ENCODE results near the gene ERP27.

The ERP27 gene

GRCh38 chr12:14900521-14901227 lies 37.7 kb downstream of the ERP27 start:
- no peak for DNase-seq

- no peak for DNase-seq
Observed at GRCh38 chr12:14896521-14897169, 41.7 kb downstream of the ERP27 start.

- no peak for DNase-seq
Observed at GRCh38 chr12:14893506-14894250, 44.7 kb downstream of the ERP27 start.

- DNase-seq = no peak
Observed at GRCh38 chr12:14892726-14893505, 45.4 kb downstream of the ERP27 start.

GRCh38 chr12:14890701-14891100 lies 47.6 kb downstream of the ERP27 start:
- DNase-seq = no peak

- DNase-seq = no peak
Observed at GRCh38 chr12:14886271-14886670, 52.1 kb downstream of the ERP27 start.

- DNase-seq = no peak
Observed at GRCh38 chr12:14885718-14886221, 52.6 kb downstream of the ERP27 start, which contains the start of gene MGP. Gene MGP (minus strand): TSS chr12:14885854. CDS start chr12:14885791, 63 bp downstream.

GRCh38 chr12:14884458-14884878 lies 53.9 kb downstream of the ERP27 start:
- no peak for DNase-seq

GRCh38 chr12:14883686-14884085 lies 54.7 kb downstream of the ERP27 start:
- no peak for DNase-seq

- DNase-seq = no peak
Observed at GRCh38 chr12:14880890-14881453, 57.4 kb downstream of the ERP27 start.

- no peak for DNase-seq
Observed at GRCh38 chr12:14879222-14879933, 59.0 kb downstream of the ERP27 start.

- DNase-seq = no peak
Observed at GRCh38 chr12:14878488-14878887, 59.8 kb downstream of the ERP27 start.

- DNase-seq = no peak
Observed at GRCh38 chr12:14876833-14877232, 61.5 kb downstream of the ERP27 start.

GRCh38 chr12:14874882-14875281 lies 63.5 kb downstream of the ERP27 start:
- DNase-seq = no peak

- no peak for DNase-seq
Observed at GRCh38 chr12:14873440-14874185, 64.7 kb downstream of the ERP27 start.

GRCh38 chr12:14871886-14872285 lies 66.5 kb downstream of the ERP27 start:
- DNase-seq = no peak

- DNase-seq = no peak
Observed at GRCh38 chr12:14871247-14871646, 67.1 kb downstream of the ERP27 start.

GRCh38 chr12:14868916-14869506 lies 69.3 kb downstream of the ERP27 start:
- DNase-seq = no peak

Data from NCI-H187 treated with DMSO at 0.1 percent for 48 hours (cell line).